Measurements from ENCODE around the gene NEURL3.

DNA sequence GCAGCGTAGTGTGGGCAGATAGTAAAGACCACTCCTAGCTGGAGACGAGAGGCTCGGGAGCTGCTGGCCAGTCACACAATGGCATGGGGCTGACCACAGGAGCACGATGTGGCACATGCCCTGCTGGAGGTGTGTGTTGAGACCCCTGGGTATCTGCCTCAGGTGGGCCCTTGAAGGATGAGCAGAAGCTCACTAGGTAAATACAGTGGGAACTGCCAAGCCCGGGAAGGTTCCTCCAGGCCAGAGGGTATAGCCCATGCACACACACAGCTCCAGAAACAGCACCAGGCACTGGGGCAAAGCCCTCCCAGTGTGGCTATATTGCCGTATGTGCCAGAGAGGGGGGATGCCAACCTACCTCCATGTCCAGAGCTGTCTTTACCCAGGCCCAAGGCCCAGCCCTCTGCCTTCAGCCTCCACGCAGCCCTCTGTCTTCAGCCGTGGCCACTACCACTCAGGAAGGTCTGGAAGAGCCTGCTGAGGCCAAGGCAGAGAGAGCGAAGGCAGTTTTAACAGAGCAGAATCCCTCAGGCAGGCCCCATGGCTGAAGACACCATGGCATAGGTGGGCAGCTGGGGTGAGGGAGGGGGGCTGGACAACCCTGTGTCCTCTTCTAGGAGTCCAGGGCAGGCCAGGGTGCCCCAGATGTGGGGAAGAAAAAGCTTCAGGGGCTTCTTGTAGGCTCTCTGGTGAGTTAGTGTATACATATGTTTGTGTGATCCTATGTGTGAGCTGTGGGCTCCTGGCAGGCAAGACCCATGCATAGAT lies 24.4 kb upstream of the NEURL3 start:
- TF ChIP-seq CTCF (IDR thresholded peaks at IDR 0.05; ENCODE audit: low read depth, low read length) (no peak), POLR2A (IDR thresholded peaks at IDR 0.05; ENCODE audit: extremely low read depth, insufficient read length) (no peak), MYC (IDR thresholded peaks at IDR 0.05; ENCODE audit: low read depth, low read length) (no peak)
- TF ChIP-seq, protein P1, sequence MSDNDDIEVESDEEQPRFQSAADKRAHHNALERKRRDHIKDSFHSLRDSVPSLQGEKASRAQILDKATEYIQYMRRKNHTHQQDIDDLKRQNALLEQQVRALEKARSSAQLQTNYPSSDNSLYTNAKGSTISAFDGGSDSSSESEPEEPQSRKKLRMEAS (IDR thresholded peaks at IDR 0.05; ENCODE audit: low read depth, low read length), result no peak
